Measurements from ENCODE around the gene SPDYE3.
A peak's percentile ranks its signal among the peaks of the same experiment; 100 is the strongest.
"Not testable (repeated sequence)": the region's sequence is repeated elsewhere in the genome, so short reads cannot be mapped to it uniquely, and the experiment has no call there.

Gene SPDYE3, protein sequence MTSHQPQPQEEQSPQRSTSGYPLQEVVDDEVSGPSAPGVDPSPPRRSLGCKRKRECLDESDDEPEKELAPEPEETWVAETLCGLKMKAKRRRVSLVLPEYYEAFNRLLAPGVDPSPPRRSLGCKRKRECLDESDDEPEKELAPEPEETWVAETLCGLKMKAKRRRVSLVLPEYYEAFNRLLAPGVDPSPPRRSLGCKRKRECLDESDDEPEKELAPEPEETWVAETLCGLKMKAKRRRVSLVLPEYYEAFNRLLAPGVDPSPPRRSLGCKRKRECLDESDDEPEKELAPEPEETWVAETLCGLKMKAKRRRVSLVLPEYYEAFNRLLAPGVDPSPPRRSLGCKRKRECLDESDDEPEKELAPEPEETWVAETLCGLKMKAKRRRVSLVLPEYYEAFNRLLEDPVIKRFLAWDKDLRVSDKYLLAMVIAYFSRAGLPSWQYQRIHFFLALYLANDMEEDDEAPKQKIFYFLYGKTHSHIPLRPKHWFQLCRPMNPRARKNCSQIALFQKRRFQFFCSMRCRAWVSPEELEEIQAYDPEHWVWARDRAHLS

DNA sequence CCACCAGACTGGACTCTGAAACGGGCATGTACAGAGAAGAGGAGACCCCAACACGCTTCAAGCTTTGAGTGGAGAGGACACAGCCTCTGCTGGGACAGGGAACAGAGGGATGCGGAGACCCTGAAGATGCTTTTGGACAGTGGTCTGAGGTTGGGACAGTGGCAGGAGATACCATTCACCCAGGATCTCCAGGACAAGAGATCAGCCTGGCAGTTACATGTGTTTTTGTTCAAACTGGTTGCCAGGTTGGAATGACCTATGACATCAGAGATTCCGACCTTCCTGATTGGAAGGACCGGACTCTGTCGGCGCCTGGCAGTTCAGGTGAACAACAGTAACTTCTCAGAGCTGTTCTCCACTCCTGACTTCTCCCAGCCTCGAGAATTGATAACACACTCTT, at the start of gene SPDYE3:
Gene SPDYE3 (plus strand): TSS at position 301 of the 400 bp plus-strand sequence. CDS start 184 bp downstream, outside the sequence.
- DNase-seq (ENCODE audit: low read depth), result not testable (repeated sequence)

DNA sequence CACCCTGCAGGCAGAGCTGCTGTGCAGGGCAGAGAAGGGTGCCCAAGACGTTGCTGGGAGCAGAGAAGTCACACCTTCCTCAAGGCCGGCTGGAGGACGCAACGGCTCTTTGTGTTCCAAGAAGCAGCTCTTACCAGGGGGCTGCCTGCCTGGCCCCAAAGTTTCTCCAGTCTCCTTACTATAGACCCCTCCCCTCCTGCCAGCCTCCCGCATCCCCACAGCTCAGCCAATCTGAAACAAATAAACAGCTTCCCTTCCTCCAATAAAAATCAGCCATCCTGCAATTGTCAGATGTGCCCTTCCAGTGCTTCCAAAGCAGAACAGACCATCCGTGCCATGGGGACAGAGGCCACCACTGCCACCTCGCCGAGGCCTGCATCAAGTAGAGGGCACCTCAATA, 47.5 kb upstream of the SPDYE3 start:
- not testable (repeated sequence) for DNase-seq (ENCODE audit: low read depth)

DNA sequence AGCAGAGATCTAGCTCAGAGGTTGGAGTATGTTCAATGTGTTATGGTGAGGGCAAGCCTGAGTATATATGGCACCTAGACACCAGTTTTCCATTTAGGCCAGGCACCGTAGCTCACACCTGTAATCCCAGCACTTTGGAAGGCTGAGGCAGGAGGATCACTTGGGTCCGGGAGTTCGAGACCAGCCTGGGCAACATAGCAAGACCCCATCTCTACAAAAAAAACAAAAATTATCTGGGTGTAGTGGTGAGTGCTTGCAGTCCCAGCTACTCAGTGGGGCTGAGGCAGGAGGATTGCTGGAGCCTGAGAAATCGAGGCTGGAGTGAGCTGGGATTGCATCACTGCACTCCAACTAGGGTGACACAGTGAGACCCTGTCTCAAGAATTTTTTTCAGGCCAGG, 44.6 kb upstream of the SPDYE3 start:
- DNase-seq (ENCODE audit: low read depth), result not testable (repeated sequence)

DNA sequence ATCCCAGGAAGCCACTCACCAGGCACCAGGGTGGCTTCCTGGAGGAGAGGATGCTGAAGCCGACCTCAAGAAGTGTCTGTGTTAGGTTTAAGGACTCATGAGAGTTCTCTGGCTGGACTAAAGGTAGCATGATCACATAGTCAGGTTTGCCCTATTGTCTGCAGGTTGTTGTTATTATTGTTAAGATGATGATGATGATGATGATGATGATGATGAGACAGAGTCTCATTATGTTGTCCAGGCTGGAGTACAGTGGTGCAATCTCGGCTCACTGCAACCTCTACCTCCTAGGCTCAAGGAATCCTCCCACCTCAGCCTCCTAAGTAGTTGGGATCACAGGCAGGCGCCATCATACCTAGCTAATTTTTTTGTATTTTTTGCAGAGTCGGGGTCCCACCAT, 43.3 kb upstream of the SPDYE3 start:
- DNase-seq (ENCODE audit: low read depth), result not testable (repeated sequence)

DNA sequence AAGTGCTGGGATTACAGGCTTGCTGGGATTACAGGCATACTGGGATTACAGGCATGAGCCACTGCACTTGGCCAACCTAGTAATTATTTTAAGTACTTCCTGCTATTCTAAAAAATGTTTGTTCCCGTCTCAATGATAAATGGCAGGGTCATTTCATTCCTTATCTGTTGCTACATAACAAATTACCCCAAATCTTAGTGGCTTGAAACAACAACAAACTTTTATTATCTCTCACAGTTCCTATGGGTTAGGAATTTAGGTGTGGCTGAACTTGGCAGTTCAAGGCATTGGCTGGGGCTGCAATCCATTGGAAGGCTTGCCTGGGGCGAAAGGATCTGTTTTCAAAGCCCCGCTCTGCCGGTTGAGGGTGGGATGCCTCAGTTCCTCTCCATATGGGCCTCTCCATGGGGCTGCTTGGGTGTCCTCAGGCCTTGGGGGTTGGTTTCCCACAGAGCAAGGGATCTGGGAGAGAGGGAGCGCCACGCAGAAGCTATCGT, 42.8 kb upstream of the SPDYE3 start:
- not testable (repeated sequence) for DNase-seq (ENCODE audit: low read depth)

DNA sequence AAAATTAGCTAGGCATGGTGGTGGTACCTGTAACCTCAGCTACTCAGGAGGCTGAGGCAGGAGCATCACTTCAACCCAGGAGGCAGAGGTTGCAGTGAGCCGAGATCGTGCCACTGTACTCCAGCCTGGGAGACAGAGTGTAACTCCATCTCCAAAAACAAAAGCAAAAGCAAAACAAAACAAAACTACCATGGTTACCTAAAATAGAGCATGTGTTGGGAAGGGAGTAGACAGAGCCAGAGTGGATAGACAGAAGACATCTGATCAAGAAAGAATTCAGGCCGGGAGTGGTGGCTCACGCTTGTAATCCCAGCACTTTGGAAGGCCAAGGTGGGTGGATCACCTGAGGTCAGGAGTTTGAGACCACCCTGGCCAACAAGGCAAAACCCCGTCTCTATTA, 41.7 kb upstream of the SPDYE3 start:
- not testable (repeated sequence) for DNase-seq (ENCODE audit: low read depth)

DNA sequence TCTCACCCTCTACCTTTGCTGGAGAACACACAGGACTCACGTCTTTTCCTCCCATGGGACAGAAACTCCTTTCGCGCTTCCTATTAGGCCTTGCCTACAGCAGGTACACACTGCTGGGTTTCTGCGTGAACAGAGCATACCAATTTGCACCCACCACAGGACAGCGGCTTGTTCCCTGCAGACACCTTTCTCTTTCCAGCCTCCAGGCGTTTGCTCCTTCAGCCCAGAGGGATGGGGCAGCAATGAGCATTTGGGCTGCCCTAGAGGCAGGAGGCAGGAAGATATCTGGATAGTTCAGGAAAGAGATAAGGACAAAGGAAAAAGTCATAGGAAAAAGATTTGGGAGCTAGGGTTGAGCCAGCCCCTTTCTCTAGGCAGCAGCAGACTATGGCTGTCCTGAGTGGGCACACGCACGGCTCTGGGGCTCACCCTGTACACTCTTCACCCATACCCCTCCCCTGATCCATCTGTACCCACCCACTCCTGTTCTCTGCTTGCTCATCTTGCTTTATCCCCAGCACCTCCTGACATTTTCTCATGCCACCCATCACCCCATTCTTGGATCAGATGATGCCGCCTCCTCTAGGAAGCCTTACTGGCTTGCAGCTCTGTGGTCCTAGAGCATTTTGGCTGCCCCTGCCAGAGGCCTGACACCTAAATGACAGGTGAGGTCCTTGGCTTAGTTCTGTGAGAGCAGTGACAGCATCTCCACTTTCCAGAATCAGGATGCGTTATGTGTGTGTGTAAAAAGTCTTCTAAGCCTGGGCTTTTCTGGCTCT, 40.7 kb upstream of the SPDYE3 start:
- no peak for DNase-seq (ENCODE audit: low read depth)

DNA sequence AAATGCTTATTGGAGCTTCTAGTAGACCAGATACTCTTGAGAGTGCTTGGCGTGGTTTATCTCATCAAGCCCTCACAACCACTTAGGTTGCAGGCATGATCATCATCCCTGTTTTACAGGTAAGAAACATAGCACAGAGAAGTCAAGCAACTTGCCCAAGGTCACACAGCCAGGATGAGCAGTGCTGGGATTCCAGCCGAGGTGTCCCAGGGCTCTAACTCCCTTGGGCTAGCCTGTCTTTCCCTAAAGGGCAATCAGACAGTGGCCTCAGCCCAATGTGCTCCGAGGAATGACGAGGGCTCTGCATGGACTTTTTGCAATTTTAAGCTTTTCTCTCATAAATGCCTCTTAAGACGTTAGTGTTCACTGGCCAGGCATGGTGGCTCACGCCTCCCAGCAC, 39.9 kb upstream of the SPDYE3 start:
- DNase-seq (ENCODE audit: low read depth), result no peak

DNA sequence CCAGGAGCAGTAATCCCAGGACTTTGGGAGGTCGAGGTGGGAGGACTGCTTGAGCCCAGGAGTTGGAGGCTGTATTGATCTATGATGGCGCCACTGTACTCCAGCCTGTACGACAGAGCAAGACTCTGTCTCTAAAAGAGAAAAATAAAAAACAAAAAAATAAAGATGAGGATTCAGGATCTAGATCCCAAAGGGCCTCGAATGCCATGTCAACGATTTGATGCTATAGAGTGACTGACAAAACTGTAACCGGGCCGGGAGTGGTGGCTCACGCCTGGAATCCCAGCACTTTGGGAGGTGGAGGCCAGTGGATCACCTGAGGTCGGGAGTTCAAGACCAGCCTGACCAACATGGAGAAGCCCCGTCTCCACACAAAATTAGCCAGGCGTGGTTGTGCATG, 38.6 kb upstream of the SPDYE3 start:
- not testable (repeated sequence) for DNase-seq (ENCODE audit: low read depth)

DNA sequence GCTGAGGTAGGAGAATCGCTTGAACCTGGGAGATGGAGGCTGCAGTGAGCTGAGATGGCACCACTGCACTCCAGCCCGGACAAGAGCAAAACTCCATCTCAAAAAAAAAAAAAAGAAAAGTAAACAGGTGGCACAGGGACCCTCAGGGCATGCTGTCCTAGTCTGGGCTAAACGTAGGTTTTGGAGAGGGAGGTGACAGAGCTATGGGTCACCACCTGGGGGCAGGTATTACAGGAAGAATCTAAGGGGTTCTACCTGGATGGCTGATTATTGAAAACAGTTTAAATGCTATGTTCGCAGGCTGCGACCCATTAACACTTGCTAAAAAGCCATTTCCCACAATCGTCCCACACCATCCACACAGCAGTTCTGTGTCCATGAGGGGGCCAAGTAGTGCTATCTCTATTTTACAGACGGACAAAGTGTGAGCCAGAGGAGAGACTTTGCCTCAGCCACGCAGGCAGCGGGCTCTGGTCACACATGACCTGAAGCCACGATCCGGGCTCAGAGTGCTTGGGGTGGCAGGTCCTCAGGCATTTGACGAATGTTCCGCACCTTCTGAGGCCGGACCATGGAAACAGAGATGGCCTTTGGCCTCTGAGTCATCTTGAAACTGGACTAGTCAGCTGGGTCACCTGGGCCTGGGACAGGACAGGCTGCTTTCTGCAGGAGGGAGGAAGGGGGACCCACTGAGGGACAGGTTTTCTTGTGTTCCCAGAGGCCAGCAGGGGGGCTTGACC, 38.0 kb upstream of the SPDYE3 start:
- DNase-seq (ENCODE audit: low read depth), result not testable (repeated sequence)

DNA sequence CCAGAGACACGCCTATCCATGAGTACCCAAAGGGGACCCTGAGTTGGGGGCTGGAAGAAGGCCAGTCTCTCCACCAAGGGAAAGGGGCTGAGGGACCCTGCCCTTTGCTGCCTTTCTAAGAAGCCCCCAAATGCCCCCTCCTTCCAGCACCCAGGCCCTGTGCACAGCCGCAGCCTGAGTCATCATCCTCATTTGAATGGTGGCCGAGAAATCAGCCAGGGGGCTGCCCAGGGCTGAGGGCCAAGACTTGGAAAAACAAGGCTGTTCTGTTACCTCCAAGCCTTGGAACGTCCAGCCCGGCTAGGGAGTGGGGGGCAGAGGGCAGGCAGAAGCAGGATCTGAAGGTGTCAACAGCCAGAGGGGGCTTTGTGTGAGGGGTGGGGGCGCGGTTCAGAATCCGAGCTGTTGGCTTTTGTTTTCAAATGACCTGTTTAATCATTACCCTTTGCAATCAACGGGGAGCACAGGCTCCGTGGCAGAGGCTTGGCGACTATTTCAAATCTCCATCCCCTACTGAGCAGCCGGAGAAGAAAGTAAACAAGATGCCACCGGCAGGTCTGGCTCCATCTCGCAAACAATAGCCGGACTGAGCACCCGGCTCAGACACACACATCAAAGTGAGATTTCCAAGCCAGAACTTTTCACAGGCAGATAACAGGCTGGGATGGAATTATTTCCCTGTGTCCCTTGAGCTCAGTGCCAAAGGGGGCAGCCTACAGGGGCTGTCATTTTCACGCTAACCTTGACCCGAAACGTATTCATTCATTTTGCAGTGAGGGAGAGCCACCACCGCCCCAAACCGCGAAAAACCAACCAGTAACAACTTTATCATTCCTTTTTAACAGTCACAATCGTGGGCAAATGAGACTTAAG, 37.2 kb upstream of the SPDYE3 start:
- not testable (repeated sequence) for DNase-seq (ENCODE audit: low read depth)

DNA sequence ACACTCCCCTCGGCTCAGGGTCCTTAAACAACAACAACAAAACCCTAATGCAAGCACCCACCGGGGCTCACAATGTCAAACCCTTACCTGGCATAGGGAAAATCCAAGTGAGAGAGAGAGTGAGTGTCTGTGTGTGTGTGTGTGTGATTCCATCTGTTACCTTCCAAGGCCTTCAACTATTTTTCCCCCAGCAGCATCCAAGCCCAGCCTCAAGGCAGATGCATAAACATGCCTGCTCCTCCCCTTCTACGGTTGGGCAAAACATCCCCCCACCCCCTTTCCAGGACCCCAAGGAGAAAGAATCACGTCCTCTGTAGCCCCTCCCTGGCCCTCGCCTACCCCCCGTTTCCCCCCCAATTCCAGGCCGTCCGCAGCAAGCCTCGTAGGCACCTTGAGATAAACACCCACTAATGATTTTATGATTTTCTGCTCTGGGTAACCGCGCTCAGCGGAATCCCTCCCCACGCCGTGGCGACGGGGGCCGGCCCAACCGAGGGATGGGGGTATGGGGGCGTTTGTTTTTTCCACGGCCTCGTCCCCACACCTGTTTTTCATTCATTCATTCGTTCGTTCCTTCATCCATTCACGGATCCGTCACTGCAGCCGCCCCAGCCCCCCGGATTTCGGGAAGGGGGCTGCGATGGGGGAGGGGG, 36.4 kb upstream of the SPDYE3 start:
- DNase-seq (ENCODE audit: low read depth), result not testable (repeated sequence)

DNA sequence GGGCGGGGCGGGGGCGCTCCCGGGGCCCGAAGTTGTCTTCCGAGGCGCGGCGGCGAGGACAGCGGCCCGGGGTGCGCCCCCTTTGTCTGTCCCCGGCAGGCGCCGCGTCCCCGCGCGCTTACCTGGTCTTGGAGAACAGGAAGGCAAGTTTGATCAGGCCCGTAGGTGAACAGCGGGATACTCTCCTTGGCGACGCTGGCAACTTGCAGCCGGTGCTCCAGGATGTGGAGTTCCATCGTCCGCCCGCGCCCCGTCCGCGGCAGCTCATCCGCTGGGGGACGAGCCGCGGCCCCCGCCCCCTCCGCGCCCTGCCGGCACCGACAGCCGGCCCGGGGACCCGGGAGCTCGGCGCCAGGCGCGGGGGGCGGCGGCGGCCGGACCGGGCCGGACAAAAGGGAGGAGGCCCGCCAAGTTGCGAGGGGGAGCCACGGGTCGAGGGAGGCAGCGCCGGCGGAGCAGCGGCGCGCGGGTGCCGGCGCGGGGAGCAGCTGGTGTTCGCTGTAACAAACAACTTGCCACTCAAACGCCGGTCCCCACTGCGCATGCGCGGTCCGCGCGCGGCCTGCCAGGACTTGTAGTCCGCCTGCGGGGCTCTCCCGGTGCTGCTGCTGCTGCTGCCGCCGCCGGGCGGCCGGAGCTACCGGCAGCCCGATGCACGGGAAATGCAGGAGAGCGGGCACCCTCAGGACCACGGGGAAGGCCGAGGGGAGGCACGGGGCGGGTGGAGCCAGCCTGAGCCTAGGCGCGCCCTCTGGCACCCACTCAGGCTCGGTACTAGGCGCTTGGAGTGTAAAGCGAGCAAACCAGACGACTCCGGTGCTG, 35.6 kb upstream of the SPDYE3 start:
- peak; percentile 98 for DNase-seq (ENCODE audit: low read depth)

DNA sequence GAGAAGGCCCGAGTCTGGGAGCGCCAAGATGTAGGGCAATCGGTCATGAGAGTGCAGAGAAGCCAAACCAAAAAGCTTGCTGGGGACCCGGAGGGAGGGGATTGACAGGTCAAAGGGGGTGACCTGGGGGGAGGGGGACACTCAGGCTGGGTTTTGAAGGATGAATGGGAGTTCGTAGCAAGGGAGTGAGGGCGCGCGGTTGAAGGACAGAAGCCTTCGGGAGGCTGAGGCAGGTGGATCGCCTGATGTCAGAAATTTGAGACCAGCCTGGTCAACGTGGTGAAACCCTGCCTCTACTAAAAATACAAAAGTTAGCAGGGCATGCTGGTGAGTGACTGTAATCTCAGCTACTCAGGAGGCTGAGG, 35.0 kb upstream of the SPDYE3 start:
- DNase-seq (ENCODE audit: low read depth), result not testable (repeated sequence)

DNA sequence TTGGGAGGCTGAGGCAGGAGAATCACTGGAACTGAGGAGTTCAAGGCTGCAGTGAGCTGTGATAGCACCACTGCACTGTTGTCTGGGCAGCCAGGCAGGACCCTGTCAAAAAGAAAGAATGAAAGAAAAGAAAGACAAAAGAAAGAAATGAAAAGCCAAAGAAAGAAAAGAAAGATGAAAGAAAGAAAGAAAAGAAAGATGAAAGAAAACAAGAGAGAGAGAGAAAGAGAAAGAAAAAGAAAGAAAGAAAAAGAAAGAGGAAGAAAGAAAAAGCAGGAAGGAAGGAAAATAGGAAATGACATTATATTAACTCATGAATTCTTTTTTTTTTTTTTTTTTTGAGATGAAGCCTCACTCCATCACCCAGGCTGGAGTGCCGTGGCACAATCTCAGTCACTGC, 32.4 kb upstream of the SPDYE3 start:
- no peak for DNase-seq (ENCODE audit: low read depth)

DNA sequence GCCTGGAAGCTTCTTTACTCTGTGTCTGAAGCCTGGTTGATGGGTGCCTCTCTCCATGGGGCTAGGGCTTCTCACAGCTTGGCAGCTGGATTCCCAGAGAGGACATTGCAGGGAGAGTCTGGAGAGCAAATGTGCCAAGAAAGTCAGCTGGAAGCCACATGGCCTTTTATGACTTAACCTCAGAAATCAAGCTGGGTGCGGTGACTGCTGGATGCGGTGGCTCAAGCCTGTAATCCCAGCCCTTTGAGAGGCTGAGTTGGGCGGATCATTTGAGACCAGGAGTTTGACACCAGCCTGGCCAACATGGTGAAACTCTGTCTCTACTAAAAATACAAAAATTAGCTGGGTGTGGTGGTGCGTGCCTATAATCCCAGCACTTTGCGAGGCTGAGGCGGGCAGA, 31.4 kb upstream of the SPDYE3 start:
- not testable (repeated sequence) for DNase-seq (ENCODE audit: low read depth)

DNA sequence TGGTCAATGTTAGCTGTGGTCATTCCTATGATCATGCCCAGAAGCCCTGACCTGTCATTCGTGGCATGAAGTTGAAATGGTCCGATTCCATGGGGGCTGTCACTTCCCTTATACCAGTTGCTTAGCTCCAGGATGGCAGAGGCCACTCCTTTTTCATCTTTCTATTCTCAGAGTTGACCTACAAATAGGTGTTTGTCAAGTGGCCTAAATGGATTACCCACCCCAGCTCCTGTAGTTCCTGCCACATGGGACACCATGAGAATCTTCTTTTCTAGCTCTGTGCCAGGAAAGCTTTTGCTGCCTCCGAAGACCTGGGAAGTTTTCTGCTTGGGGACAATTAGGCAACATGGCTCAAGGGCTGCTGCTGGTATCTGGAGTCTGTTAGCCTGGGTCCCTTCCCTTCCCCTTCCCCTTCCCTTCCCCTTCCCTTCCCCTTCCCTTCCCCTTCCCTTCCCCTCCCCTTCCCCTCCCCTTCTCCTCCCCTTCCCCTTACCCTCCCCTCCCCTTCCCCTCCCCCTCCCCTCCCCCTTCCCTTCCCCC, 25.4 kb upstream of the SPDYE3 start:
- not testable (repeated sequence) for DNase-seq (ENCODE audit: low read depth)

DNA sequence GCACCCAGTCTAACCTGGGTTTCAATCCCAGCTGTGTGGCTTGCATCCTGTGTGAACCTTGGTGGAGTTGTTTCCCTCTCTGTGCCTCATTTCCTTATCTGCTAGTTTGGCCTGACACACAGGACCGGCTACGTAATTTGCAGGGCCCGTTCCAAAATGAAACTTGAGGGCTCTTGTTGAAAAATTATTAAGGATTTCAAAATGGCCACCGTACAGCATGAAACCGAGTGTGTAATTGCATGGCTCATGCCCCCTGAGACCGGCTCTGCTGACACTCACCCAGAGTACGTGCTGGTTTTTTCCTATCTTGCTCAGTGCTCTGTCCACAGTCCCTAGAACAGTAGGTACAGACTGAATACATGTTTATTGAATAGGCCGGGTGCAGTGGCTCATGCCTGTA, 24.4 kb upstream of the SPDYE3 start:
- DNase-seq (ENCODE audit: low read depth), result not testable (repeated sequence)

Data from activated gamma-delta T cell treated with anti-CD3 and anti-CD28 coated beads, Interleukin-2, amount 50 U/mL, for 16 hours (primary cell).